Frontal cortex (tissue), 4 donors: Measurements from ENCODE around the gene TRAF4. TPM values are rescaled to one million over a fixed set of nuclear protein-coding genes. Genes with fewer than 3 reads are reported as not detected.
"Not testable (repeated sequence)": the region's sequence is repeated elsewhere in the genome, so short reads cannot be mapped to it uniquely, and the experiment has no call there.

Source experiments
- DNase-seq, 2 donors: peaks; one replicate each; pipeline ENCODE4 v3.0.0; 2012; ENCODE audit warnings: low spot score in 2 of 2
- FAIRE-seq: peaks from 2 replicates; lab custom pipeline; 2012; peaks lifted over from hg19 to GRCh38; lab: Jason Lieb, UNC
- total RNA-seq: library from RNA; depleted of rRNA; stranded (reverse); fragments of >200 nt; gene quantifications from one replicate; pipeline ENCODE4 v1.2.3, GENCODE V29; 2014
- donor health status: control.
- donor health status: control.
- donor health status: control.

TRAF4 gene
- total RNA-seq, 1 donor from 2014 or later = 60.3 TPM

- no peak for FAIRE-seq
Measured at GRCh38 chr17:28712705-28713415, 31.0 kb upstream of the TRAF4 start.

DNA sequence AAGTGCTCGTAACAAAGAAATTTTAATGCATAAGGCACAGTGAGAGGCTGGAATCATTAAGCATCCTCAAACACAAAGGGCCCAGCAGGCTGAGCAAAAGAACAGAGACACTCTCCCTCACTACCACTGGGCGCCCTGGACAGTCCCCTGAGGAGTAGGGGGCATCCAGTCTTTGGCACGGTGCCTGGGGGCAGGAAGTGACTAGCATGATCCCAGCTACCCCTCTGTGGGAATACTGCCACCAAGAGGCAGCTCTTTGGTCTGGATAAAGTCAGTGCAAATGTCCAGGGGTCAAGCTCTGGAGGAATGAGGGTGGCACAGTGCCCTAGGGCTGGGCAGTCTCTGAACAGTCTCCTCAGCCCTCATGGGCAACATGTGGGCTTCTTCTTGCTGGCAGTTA lies 29.5 kb upstream of the TRAF4 start:
- FAIRE-seq (no peak), DNase-seq (no peak)

More at GRCh38 chr17:28712705-28713415, 31.0 kb upstream of the TRAF4 start:
- no peak for DNase-seq

DNA sequence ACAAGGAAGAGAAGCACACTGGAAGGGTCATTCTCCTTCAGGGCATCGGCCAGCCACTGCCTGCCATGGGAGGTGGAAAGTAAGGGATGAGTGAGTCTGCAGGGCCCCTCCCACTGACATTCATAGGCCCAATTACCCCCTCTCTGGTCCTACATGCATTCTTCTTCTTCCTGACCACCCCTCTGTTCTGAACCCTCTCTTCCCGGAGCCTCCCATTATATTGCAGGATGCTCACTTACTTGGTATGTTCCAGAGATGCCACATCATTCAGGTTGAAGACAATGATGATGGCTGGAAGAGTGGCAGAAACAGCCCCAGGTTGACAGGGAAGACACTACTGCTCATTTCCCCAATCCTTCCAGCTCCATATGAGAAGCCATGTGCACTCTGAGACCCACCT lies 28.6 kb upstream of the TRAF4 start:
- FAIRE-seq = no peak
- DNase-seq = no peak

- FAIRE-seq = no peak
- DNase-seq = no peak
Measured at GRCh38 chr17:28716740-28717577, 26.9 kb upstream of the TRAF4 start.

GRCh38 chr17:28717578-28718332 lies 26.1 kb upstream of the TRAF4 start, which contains the start of gene RAB34:
RAB34 (minus strand) TSS chr17:28717868; CDS start chr17:28717266, 602 bp downstream.
- no peak for FAIRE-seq
- DNase-seq = peak in 1 of 2 donors; percentile 50

DNA sequence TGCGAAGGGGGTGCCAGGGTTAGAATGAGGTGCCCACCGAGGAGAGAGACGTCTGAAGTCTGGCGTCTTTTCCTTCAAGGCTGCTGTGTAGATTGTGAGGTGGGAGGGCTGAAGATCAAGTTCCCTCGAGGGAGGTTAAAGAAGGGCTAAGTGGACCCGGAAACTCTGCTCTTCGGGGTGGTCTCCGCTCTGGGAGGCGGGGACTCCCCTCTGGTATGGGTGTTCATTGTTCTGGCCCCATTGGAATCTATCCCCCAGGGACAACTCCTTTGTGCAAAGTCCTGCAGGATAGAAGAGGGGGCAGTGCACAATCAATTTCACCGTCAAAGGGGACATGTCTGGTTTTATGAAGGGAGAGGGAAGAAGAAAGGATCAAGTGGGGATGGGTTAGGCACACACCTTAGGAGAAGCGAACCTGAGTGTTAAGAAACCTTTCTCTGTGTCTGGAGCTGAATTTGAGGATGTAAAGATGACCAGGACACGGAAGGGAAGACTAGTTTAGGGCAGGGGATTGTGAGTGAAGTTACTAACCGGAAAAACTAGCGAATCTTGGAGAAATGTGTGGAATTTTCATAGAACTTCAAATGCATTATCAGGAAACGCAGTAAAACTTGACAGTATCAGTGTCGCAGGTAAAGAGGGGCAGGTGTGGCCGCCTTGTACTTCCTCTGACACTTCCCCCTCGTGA lies 25.3 kb upstream of the TRAF4 start:
- no peak for FAIRE-seq
- no peak for DNase-seq

DNA sequence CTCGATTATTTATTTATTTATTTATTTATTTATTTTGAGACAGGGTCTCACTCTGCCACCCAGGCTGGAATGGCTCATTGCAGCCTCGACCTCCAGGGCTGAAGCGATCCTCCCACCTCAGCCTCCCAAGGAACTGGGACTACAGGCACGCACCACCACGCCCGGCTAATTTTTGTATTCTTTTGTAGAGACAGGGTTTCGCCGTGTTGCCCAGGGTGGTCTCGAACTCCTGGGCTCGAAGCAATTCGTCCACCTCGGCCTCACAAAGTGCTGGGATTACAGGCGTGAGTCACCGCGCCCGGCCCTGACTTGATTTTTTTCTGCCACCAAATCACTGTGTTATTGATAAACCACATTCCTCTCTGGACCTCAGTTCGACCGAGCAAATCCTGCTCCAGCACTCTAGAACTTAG lies 24.8 kb upstream of the TRAF4 start:
- DNase-seq = no peak
- FAIRE-seq = no peak

DNA sequence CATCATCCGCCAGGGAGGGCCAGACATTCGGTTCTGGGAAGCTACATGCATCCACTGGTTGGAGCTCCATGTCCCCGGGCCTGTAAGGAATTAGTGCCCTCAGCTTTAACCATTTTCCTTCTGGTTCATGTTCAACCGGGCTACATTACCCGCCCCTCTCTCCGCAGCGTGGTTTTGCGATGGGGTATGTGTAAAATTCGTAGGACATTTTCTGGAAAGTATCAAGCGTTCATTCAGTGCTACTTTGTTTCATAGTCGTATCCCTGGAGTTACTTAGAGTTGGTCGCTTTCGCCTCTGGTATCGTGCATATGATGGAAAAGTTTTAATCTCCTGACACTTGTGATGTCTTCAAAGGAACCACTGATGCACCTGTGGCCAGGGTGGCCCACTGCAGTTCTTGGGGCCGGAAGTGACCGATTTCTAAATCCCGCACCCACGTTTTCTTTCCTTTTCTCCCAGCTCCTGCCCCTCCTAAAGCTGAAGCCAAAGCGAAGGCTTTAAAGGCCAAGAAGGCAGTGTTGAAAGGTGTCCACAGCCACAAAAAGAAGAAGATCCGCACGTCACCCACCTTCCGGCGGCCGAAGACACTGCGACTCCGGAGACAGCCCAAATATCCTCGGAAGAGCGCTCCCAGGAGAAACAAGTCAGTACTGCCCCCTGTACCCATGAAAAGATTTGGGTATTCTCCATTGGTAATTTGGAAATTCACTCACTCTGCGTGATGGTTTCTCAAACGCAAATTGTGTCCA lies 23.4 kb upstream of the TRAF4 start:
- DNase-seq (no peak), FAIRE-seq (no peak)

- not testable (repeated sequence) for DNase-seq, FAIRE-seq
Measured at GRCh38 chr17:28720997-28721329, 22.8 kb upstream of the TRAF4 start.

DNA sequence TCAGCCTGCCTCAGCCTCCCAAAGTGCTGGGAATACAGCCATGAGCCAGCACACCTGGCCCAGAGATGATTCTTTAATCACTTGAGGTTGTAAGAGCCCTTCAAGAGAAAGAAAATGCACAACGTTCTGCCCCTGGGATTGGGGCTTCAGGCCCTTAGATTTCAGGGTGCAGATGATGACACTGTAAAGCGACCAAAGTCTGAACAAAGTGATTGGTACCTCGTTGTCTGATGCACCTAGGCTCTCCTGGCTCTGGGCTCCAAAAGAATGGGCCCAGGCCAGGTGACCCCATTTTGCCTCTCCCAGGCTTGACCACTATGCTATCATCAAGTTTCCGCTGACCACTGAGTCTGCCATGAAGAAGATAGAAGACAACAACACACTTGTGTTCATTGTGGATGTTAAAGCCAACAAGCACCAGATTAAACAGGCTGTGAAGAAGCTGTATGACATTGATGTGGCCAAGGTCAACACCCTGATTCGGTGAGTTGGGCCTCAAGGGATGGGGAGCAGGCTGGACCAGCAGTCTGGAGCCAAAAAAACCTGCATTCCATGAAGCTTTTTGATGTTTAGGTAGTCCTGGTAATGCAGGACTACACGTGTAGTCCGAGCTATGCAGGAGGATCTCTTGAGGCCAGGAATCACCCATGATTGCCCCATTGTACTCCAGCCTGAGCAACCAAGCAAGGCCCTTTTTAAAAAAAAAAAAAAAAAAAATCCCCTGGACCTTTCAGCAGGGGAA lies 21.2 kb upstream of the TRAF4 start:
- FAIRE-seq (no peak), DNase-seq (no peak)

DNA sequence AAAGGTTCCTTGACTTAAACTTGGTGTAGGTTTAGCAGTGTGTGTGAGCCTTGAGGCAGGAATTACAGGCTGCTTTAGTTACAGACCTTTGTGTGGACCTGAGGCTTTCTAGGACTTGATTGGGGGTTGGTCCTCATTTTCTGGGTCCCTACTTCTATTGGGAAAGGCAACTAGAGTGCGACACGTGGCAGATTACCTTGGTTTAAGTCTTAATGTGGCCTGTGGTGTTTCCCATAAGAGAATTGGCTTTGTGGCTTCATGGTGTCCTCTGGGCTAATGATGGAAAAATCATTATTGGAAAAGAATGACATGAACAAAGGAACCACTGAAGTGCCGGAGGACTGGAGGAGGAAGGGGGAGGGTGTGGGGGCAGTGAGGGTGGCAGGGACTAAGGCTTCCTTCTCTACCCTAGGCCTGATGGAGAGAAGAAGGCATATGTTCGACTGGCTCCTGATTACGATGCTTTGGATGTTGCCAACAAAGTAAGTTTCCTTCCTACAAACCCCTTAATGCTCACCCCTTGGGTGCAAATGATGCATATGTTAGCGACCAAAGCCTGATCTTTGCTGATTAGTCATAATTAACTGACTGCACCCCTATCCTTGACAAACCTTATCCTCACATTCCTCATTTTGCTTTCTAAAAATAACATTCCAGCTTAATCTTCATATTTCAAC lies 20.5 kb upstream of the TRAF4 start:
- FAIRE-seq (no peak), DNase-seq (no peak)

DNA sequence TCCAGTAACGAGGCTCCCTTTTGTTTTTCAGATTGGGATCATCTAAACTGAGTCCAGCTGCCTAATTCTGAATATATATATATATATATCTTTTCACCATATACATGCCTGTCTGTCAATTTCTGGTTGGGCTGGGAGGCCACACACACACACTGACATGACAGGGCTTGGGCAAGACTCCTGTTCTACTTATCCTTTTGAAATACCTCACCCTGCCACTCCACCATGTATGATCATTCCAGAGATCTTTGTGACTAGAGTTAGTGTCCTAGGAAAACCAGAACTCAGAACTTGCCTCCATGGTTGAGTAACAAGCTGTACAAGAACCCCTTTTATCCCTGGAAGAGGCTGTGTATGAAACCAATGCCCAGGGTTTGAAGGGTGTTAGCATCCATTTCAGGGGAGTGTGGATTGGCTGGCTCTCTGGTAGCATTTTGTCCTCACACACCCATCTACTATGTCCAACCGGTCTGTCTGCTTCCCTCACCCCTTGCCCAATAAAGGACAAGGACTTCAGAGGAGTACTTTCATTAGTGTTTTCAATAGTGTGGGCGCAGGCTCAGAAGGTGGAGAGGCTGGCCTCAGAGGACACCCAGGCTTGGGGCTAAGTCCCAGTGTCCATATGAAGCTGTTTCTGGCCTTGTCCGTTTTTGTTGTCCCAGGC lies 19.8 kb upstream of the TRAF4 start:
- not testable (repeated sequence) for FAIRE-seq, DNase-seq

GRCh38 chr17:28724500-28725165 lies 19.2 kb upstream of the TRAF4 start:
- DNase-seq (no peak), FAIRE-seq (no peak)

DNA sequence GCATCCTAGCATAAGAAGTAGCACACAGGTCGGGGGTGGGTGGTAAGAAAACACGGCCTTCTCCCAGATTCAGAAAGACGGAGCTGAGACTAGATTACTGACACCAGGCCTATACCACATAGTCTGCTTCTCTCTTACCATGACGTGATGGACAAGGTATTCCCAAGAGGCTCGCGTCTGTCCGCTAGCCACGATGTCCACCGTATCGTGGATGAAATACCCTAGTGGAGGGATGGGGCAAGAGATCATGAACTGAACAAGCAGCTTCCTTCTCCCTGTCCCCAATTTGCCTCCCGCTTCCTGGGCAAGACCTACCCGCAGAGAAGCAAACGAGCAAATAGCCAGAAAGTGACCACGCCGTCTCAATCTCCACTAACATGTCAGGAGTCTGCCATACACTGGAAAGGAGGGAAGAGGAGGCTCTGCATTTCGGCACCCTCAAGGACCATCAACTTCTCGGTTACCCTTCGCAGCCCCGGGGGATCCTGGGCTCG lies 18.6 kb upstream of the TRAF4 start:
- DNase-seq = no peak
- FAIRE-seq = no peak

GRCh38 chr17:28725660-28726225 lies 18.1 kb upstream of the TRAF4 start:
- DNase-seq (no peak), FAIRE-seq (no peak)

GRCh38 chr17:28726226-28726626 lies 17.6 kb upstream of the TRAF4 start, which contains the start of gene TLCD1:
TLCD1 (minus strand) TSS chr17:28726233; CDS start chr17:28726097, 136 bp downstream.
- no peak for FAIRE-seq
- DNase-seq = peak; percentile 77 to 78
